AG10803 (cell line): ENCODE measurements around the gene METAP1D.

ENCODE experiments used
- DNase-seq: peaks from one replicate; pipeline ENCODE4 v3.0.0; 2010; ENCODE audit warnings: low read depth
- H3K4me3 ChIP-seq: 2 replicates; pipeline ENCODE4 v1.5.1; 2011; ENCODE audit warnings: mild to moderate bottlenecking, low read length, control low read depth
- CTCF ChIP-seq: conservative IDR thresholded peaks from 2 replicates; pipeline ENCODE4 v1.5.1; 2011; ENCODE audit warnings: mild to moderate bottlenecking, low read length, control low read depth, inconsistent platforms

METAP1D gene

GRCh38 chr2:172047566-172048507, 48.1 kb downstream of the METAP1D start:
- no peak overlapping the region for H3K4me3 ChIP-seq
- no peak for TF ChIP-seq CTCF
- DNase-seq = no peak

- H3K4me3 ChIP-seq = no peak overlapping the region
- DNase-seq = no peak
- no peak for TF ChIP-seq CTCF
These were observed 49.1 kb downstream of the METAP1D start for GRCh38 chr2:172048508-172049503.

GRCh38 chr2:172049567-172050120, 49.9 kb downstream of the METAP1D start:
- H3K4me3 ChIP-seq = no peak overlapping the region
- no peak for TF ChIP-seq CTCF
- no peak for DNase-seq

- no peak overlapping the region for H3K4me3 ChIP-seq
- TF ChIP-seq CTCF = no peak
- DNase-seq = peak; percentile 22
These were observed 50.8 kb downstream of the METAP1D start for GRCh38 chr2:172050479-172051125.

- no peak for DNase-seq
- H3K4me3 ChIP-seq = no peak overlapping the region
- TF ChIP-seq CTCF = no peak
These were observed 52.5 kb downstream of the METAP1D start for GRCh38 chr2:172052000-172052983.
